K562 (cell line): ENCODE measurements around the gene CEP350. TPM values are rescaled to one million over a fixed set of nuclear protein-coding genes. Genes with fewer than 3 reads are reported as not detected.

Experiments used
- CBX8 ChIP-seq: fragments of 200-600 bp; sonication (generic); IDR thresholded peaks from 2 replicates; pipeline ENCODE4 v1.6.1; 2012; ENCODE audit warnings: borderline replicate concordance, mixed run types, low read depth, mild to moderate bottlenecking, moderate library complexity, mixed read lengths, low read length, control low read depth, inconsistent platforms; ENCODE audit not compliant: poor library complexity, severe bottlenecking; ENCODE audit errors: extremely low read depth
- CLOCK ChIP-seq: fragments of 250-450 bp; sonication (Bioruptor Pico); IDR thresholded peaks from 2 replicates; pipeline ENCODE4 v1.4.0; 2020; ENCODE audit warnings: mild to moderate bottlenecking, moderate library complexity, borderline replicate concordance
- DPF2 ChIP-seq: fragments of 450-650 bp; IDR thresholded peaks from 2 replicates; pipeline ENCODE4 v1.6.1; 2016
- GABPA ChIP-seq: fragments of 200-800 bp; sonication (Bioruptor generic); conservative IDR thresholded peaks from 2 replicates; pipeline ENCODE4 v1.6.1; 2016; ENCODE audit warnings: low read depth, missing genetic modification characterization, missing compliant biosample characterization
- HES1 ChIP-seq: fragments of 450-650 bp; IDR thresholded peaks from 2 replicates; pipeline ENCODE4 v1.6.1; 2016; ENCODE audit warnings: low read depth, mild to moderate bottlenecking, moderate library complexity
- THAP7 ChIP-seq: fragments of 250-450 bp; sonication (Bioruptor Pico); IDR thresholded peaks from 2 replicates; pipeline ENCODE4 v1.5.0; 2021
- TRIM28 ChIP-seq: fragments of 450-650 bp; IDR thresholded peaks from 2 replicates; pipeline ENCODE4 v1.6.1; 2017
- ZBTB17 ChIP-seq: fragments of 450-650 bp; formaldehyde crosslinking; IDR thresholded peaks from 2 replicates; pipeline ENCODE4 v1.4.0; 2020; ENCODE audit warnings: mild to moderate bottlenecking
- ZNF512 ChIP-seq: IDR thresholded peaks from 2 replicates; pipeline ENCODE4 v1.6.1; 2016; ENCODE audit warnings: missing genetic modification characterization, missing compliant biosample characterization
- polyA plus RNA-seq, 8 experiments: library from polyadenylated mRNA; depleted of rRNA in 4 of 8; stranded (reverse) in 5 of 8; unstranded in 3 of 8; fragments of >200 nt; fragmentation: Nextera tagmentation in 2 of 8; fragmentation: Illumina TruSeq in 1 of 8; extraction: Ambion mirVana in 2 of 8; extraction: Trizol in 1 of 8; gene quantifications; 2 replicates each; pipeline versions ENCODE4 v1.2.1 to v1.2.3, GENCODE V29; 2011 to 2014; ENCODE audit warnings: inconsistent platforms in 1 of 8, missing spikeins in 1 of 8
- total RNA-seq, 7 experiments: library from RNA; depleted of rRNA in 6 of 7; stranded (reverse); fragments of >200 nt in 6 of 7; fragmentation: Illumina TruSeq in 2 of 7; extraction: Trizol in 2 of 7; gene quantifications; 2 replicates each; pipeline versions ENCODE4 v1.2.1 to v1.2.3, GENCODE V29; 2011 to 2021; ENCODE audit warnings: low replicate concordance in 1 of 7

Gene CEP350
- total and polyA plus RNA-seq, 9 of the 15 experiments (the other 6 are each of a cell fraction or from before 2014, with no cell fraction given) = 8.3 to 64.3 (median 28.0) TPM

GRCh38 chr1:180163041-180163440 is 208.4 kb downstream of the CEP350 start (continued):
- TF ChIP-seq THAP7 (CRISPR knock-in tag) (no peak), CLOCK (CRISPR knock-in tag) (no peak), HES1 (no peak), CBX8 (no peak), GABPA (tag) (no peak), ZBTB17 (CRISPR knock-in tag) (no peak), DPF2 (no peak), ZNF512 (tag) (no peak), TRIM28 (no peak)

Other genes with a start within 250 kb of the CEP350 start
- not detected in 2 replicates for gene FAM163A, start 211.5 kb upstream of the CEP350 start, total RNA-seq (2014; rRNA removed)
- not detected in 2 replicates for gene FAM163A, start 211.5 kb upstream of the CEP350 start, total RNA-seq (2014; rRNA removed; fragmentation: Illumina TruSeq; extraction: Trizol)
- gene FAM163A, start 211.5 kb upstream of the CEP350 start, total RNA-seq (2015; rRNA removed; fragmentation: Illumina TruSeq; extraction: Trizol) = not detected in 2 replicates
- not detected in 2 replicates for gene FAM163A, start 211.5 kb upstream of the CEP350 start, total RNA-seq (2021)
- gene FAM163A, start 211.5 kb upstream of the CEP350 start, polyA plus RNA-seq (2011; rRNA removed) = not detected in 2 replicates
- gene FAM163A, start 211.5 kb upstream of the CEP350 start, polyA plus RNA-seq (2014; fragmentation: Illumina TruSeq; extraction: Trizol) = not detected in 2 replicates
- not detected for gene FAM163A, start 211.5 kb upstream of the CEP350 start, polyA plus RNA-seq (2014; fragmentation: Nextera tagmentation; extraction: Ambion mirVana)
- not detected in 2 replicates for gene FAM163A, start 211.5 kb upstream of the CEP350 start, polyA plus RNA-seq (2014; rRNA removed)
- gene TOR1AIP2, start 77.0 kb upstream of the CEP350 start, total RNA-seq (2014; rRNA removed) = 38.3 and 63.2 TPM in 2 replicates
- gene TOR1AIP2, start 77.0 kb upstream of the CEP350 start, total RNA-seq (2014; rRNA removed; fragmentation: Illumina TruSeq; extraction: Trizol) = 122 and 133 TPM in 2 replicates
- 91.2 and 103 TPM in 2 replicates for gene TOR1AIP2, start 77.0 kb upstream of the CEP350 start, total RNA-seq (2015; rRNA removed; fragmentation: Illumina TruSeq; extraction: Trizol)
- 105 and 107 TPM in 2 replicates for gene TOR1AIP2, start 77.0 kb upstream of the CEP350 start, total RNA-seq (2021)
- 49.0 and 72.5 TPM in 2 replicates for gene TOR1AIP2, start 77.0 kb upstream of the CEP350 start, polyA plus RNA-seq (2011; rRNA removed)
- gene TOR1AIP2, start 77.0 kb upstream of the CEP350 start, polyA plus RNA-seq (2014; fragmentation: Illumina TruSeq; extraction: Trizol) = 39.6 and 41.1 TPM in 2 replicates
- 10 to 100 TPM; 16.7 to 31.7 TPM for gene TOR1AIP2, start 77.0 kb upstream of the CEP350 start, polyA plus RNA-seq (2014; fragmentation: Nextera tagmentation; extraction: Ambion mirVana)
- 41.4 and 41.9 TPM in 2 replicates for gene TOR1AIP2, start 77.0 kb upstream of the CEP350 start, polyA plus RNA-seq (2014; rRNA removed)
- gene TOR1AIP1, start 72.5 kb upstream of the CEP350 start, total RNA-seq (2014; rRNA removed) = 21.0 and 29.1 TPM in 2 replicates
- 35.5 and 40.4 TPM in 2 replicates for gene TOR1AIP1, start 72.5 kb upstream of the CEP350 start, total RNA-seq (2014; rRNA removed; fragmentation: Illumina TruSeq; extraction: Trizol)
- 34.4 and 38.1 TPM in 2 replicates for gene TOR1AIP1, start 72.5 kb upstream of the CEP350 start, total RNA-seq (2015; rRNA removed; fragmentation: Illumina TruSeq; extraction: Trizol)
- gene TOR1AIP1, start 72.5 kb upstream of the CEP350 start, total RNA-seq (2021) = 21.7 and 28.0 TPM in 2 replicates
- gene TOR1AIP1, start 72.5 kb upstream of the CEP350 start, polyA plus RNA-seq (2011; rRNA removed) = 30.6 and 36.2 TPM in 2 replicates
- gene TOR1AIP1, start 72.5 kb upstream of the CEP350 start, polyA plus RNA-seq (2014; fragmentation: Illumina TruSeq; extraction: Trizol) = 39.3 and 46.9 TPM in 2 replicates
- 10 to 100 TPM; 27.1 to 38.0 TPM for gene TOR1AIP1, start 72.5 kb upstream of the CEP350 start, polyA plus RNA-seq (2014; fragmentation: Nextera tagmentation; extraction: Ambion mirVana)
- 18.1 and 21.7 TPM in 2 replicates for gene TOR1AIP1, start 72.5 kb upstream of the CEP350 start, polyA plus RNA-seq (2014; rRNA removed)
- 21.4 and 33.2 TPM in 2 replicates for gene QSOX1, start 200.1 kb downstream of the CEP350 start, total RNA-seq (2014; rRNA removed)
- 10.2 and 11.4 TPM in 2 replicates for gene QSOX1, start 200.1 kb downstream of the CEP350 start, total RNA-seq (2014; rRNA removed; fragmentation: Illumina TruSeq; extraction: Trizol)
- gene QSOX1, start 200.1 kb downstream of the CEP350 start, total RNA-seq (2015; rRNA removed; fragmentation: Illumina TruSeq; extraction: Trizol) = 11.0 and 11.7 TPM in 2 replicates
- 47.8 and 53.1 TPM in 2 replicates for gene QSOX1, start 200.1 kb downstream of the CEP350 start, total RNA-seq (2021)
- 15.0 and 36.5 TPM in 2 replicates for gene QSOX1, start 200.1 kb downstream of the CEP350 start, polyA plus RNA-seq (2011; rRNA removed)
- gene QSOX1, start 200.1 kb downstream of the CEP350 start, polyA plus RNA-seq (2014; fragmentation: Illumina TruSeq; extraction: Trizol) = 23.9 and 28.3 TPM in 2 replicates
- gene QSOX1, start 200.1 kb downstream of the CEP350 start, polyA plus RNA-seq (2014; fragmentation: Nextera tagmentation; extraction: Ambion mirVana) = 1 to 10 TPM; 4.0 to 4.6 TPM
- 21.5 and 24.8 TPM in 2 replicates for gene QSOX1, start 200.1 kb downstream of the CEP350 start, polyA plus RNA-seq (2014; rRNA removed)